ENCODE results near the gene CCNF.

Gene CCNF

GRCh38 chr16:2428784-2429033, 538 bp upstream of the CCNF start:
- Histone ChIP-seq H3K27me3 (ENCODE audit: insufficient read depth, low read length, poor library complexity) (no peaks in the 10 kb centered on the region), H3K4me3 (ENCODE audit: low read depth in 1 of 2, low read length in 2 of 2) (peak overlapping the region; percentile 32 to 63; a peak in 3 of 4 replicates), H3K9me3 (ENCODE audit: insufficient read depth, low read length, severe bottlenecking) (no peaks in the 10 kb centered on the region), H3K27ac (ENCODE audit: low read length) (peak overlapping the region; percentile 83), H3K9ac (ENCODE audit: low read depth, low read length) (peak overlapping the region; percentile 97), H3K36me3 (ENCODE audit: insufficient read depth, low read length) (peaks cover 36% of the 10 kb centered on the region), H2AFZ (ENCODE audit: low read depth, low read length) (peak overlapping the region; percentile 95), H3K4me2 (ENCODE audit: insufficient read depth, low read length) (peak overlapping the region; percentile 93), H3K79me2 (ENCODE audit: insufficient read depth, low read length) (peaks cover 46% of the 10 kb centered on the region), H3K4me1 (ENCODE audit: insufficient read depth, low read length) (peaks cover 48% of the 10 kb centered on the region), H4K20me1 (ENCODE audit: insufficient read depth, low read length) (peaks cover 31% of the 10 kb centered on the region)
- ATAC-seq (ENCODE audit: insufficient read depth, low read depth) (peak; percentile 56; the same call in 2 of the 3 replicates), DNase-seq (no peak)
- TF ChIP-seq CTCF (IDR thresholded peaks at IDR 0.05; ENCODE audit: borderline replicate concordance, extremely low read depth, low read length, poor library complexity, severe bottlenecking): no peak
- no peak for TF ChIP-seq EZH2 (IDR thresholded peaks at IDR 0.05; ENCODE audit: borderline replicate concordance, low read depth, low read length, severe bottlenecking)

- H3K79me2 ChIP-seq (ENCODE audit: insufficient read depth, low read length): peaks cover 54% of the 10 kb centered on the region
- H3K36me3 ChIP-seq (ENCODE audit: insufficient read depth, low read length): peaks cover 45% of the 10 kb centered on the region
- peak overlapping the region; percentile 97 for H3K9ac ChIP-seq (ENCODE audit: low read depth, low read length)
- no peaks in the 10 kb centered on the region for H3K9me3 ChIP-seq (ENCODE audit: insufficient read depth, low read length, severe bottlenecking)
- H3K27me3 ChIP-seq (ENCODE audit: insufficient read depth, low read length, poor library complexity): no peaks in the 10 kb centered on the region
- DNase-seq (peak; percentile 30), ATAC-seq (ENCODE audit: insufficient read depth, low read depth) (0 out of 3 replicates have a peak, but pooled peaks have one; percentile 21)
- TF ChIP-seq EZH2 (IDR thresholded peaks at IDR 0.05; ENCODE audit: borderline replicate concordance, low read depth, low read length, severe bottlenecking) (no peak), CTCF (IDR thresholded peaks at IDR 0.05; ENCODE audit: borderline replicate concordance, extremely low read depth, low read length, poor library complexity, severe bottlenecking) (peak; percentile 48)
- peaks cover 35% of the 10 kb centered on the region for H4K20me1 ChIP-seq (ENCODE audit: insufficient read depth, low read length)
- H2AFZ ChIP-seq (ENCODE audit: low read depth, low read length): peak overlapping the region; percentile 88
- H3K4me3 ChIP-seq (ENCODE audit: low read depth in 1 of 2, low read length in 2 of 2): peak overlapping the region; percentile 66 to 78
- peak overlapping the region; percentile 76 for H3K4me2 ChIP-seq (ENCODE audit: insufficient read depth, low read length)
- peaks cover 48% of the 10 kb centered on the region for H3K4me1 ChIP-seq (ENCODE audit: insufficient read depth, low read length)
- peak overlapping the region; percentile 88 for H3K27ac ChIP-seq (ENCODE audit: low read length)
Observed at GRCh38 chr16:2429771-2430663, 770 bp downstream of the CCNF start.

- Histone ChIP-seq H3K4me3 (ENCODE audit: low read depth in 1 of 2, low read length in 2 of 2) (no peak overlapping the region), H3K36me3 (ENCODE audit: insufficient read depth, low read length) (peaks cover 66% of the 10 kb centered on the region), H3K9ac (ENCODE audit: low read depth, low read length) (no peak overlapping the region; the same call in 1 of the 2 replicates), H3K79me2 (ENCODE audit: insufficient read depth, low read length) (peaks cover 70% of the 10 kb centered on the region), H3K9me3 (ENCODE audit: insufficient read depth, low read length, severe bottlenecking) (no peaks in the 10 kb centered on the region), H4K20me1 (ENCODE audit: insufficient read depth, low read length) (peaks cover 51% of the 10 kb centered on the region), H3K4me1 (ENCODE audit: insufficient read depth, low read length) (peaks cover 48% of the 10 kb centered on the region), H3K27ac (ENCODE audit: low read length) (no peak overlapping the region), H2AFZ (ENCODE audit: low read depth, low read length) (no peak overlapping the region), H3K4me2 (ENCODE audit: insufficient read depth, low read length) (peak overlapping the region; percentile 2; the same call in 1 of the 2 replicates), H3K27me3 (ENCODE audit: insufficient read depth, low read length, poor library complexity) (no peaks in the 10 kb centered on the region)
- DNase-seq: no peak
- ATAC-seq (ENCODE audit: insufficient read depth, low read depth): no peak
- peak; percentile 39 for TF ChIP-seq CTCF (IDR thresholded peaks at IDR 0.05; ENCODE audit: borderline replicate concordance, extremely low read depth, low read length, poor library complexity, severe bottlenecking)
- TF ChIP-seq EZH2 (IDR thresholded peaks at IDR 0.05; ENCODE audit: borderline replicate concordance, low read depth, low read length, severe bottlenecking): no peak
Observed at GRCh38 chr16:2432286-2432685, 3.0 kb downstream of the CCNF start.

Measured in DND-41 (cell line).